SIG-M5 treated with dmso at 0.1 percent for 504 hours (cell line): ENCODE results near the gene TNRC18.
"Not testable (repeated sequence)": the region's sequence is repeated elsewhere in the genome, so short reads cannot be mapped to it uniquely, and the experiment has no call there.

Experiments used
- DNase-seq: peaks from one replicate; lab custom pipeline; 2025; ENCODE audit not compliant: unreplicated experiment; lab: John Stamatoyannopoulos, UW

Gene TNRC18

GRCh38 chr7:5377816-5378215, 45.8 kb downstream of the TNRC18 start:
- DNase-seq, result no peak

- no peak for DNase-seq
Measured at GRCh38 chr7:5377279-5377678, 46.4 kb downstream of the TNRC18 start.

- no peak for DNase-seq
Measured at GRCh38 chr7:5375925-5376324, 47.7 kb downstream of the TNRC18 start.

GRCh38 chr7:5374464-5374863, 49.2 kb downstream of the TNRC18 start:
- no peak for DNase-seq

GRCh38 chr7:5373300-5373699, 50.3 kb downstream of the TNRC18 start:
- DNase-seq, result no peak

GRCh38 chr7:5370454-5371353, 52.9 kb downstream of the TNRC18 start:
- DNase-seq, result no peak

GRCh38 chr7:5367661-5368060, 56.0 kb downstream of the TNRC18 start:
- DNase-seq, result no peak

GRCh38 chr7:5365976-5366625, 57.5 kb downstream of the TNRC18 start:
- DNase-seq, result peak; percentile 68

- DNase-seq, result no peak
Measured at GRCh38 chr7:5363729-5364128, 59.9 kb downstream of the TNRC18 start.

GRCh38 chr7:5362466-5362865, 61.2 kb downstream of the TNRC18 start:
- DNase-seq, result no peak

- no peak for DNase-seq
Measured at GRCh38 chr7:5361446-5362127, 62.0 kb downstream of the TNRC18 start.

- no peak for DNase-seq
Measured at GRCh38 chr7:5360971-5361370, 62.7 kb downstream of the TNRC18 start.

- DNase-seq, result no peak
Measured at GRCh38 chr7:5360451-5360850, 63.2 kb downstream of the TNRC18 start.

GRCh38 chr7:5360021-5360420, 63.6 kb downstream of the TNRC18 start:
- DNase-seq, result not testable (repeated sequence)

GRCh38 chr7:5359344-5359743, 64.3 kb downstream of the TNRC18 start:
- no peak for DNase-seq

- no peak for DNase-seq
Measured at GRCh38 chr7:5357951-5358350, 65.7 kb downstream of the TNRC18 start.

- DNase-seq, result no peak
Measured at GRCh38 chr7:5356751-5357119, 66.9 kb downstream of the TNRC18 start.

GRCh38 chr7:5354460-5355232, 69.0 kb downstream of the TNRC18 start:
- no peak for DNase-seq

GRCh38 chr7:5352440-5353010, 71.1 kb downstream of the TNRC18 start:
- DNase-seq, result no peak

GRCh38 chr7:5351507-5352265, 71.9 kb downstream of the TNRC18 start:
- no peak for DNase-seq
